ENCODE data around the gene CTAGE4.
"Not testable (repeated sequence)": the region's sequence is repeated elsewhere in the genome, so short reads cannot be mapped to it uniquely, and the experiment has no call there.

CTAGE4 gene

GRCh38 chr7:144217200-144217599, 33.9 kb downstream of the CTAGE4 start:
- not testable (repeated sequence) for DNase-seq

GRCh38 chr7:144218581-144218980, 35.3 kb downstream of the CTAGE4 start:
- not testable (repeated sequence) for DNase-seq

- not testable (repeated sequence) for DNase-seq
These were observed 35.9 kb downstream of the CTAGE4 start for GRCh38 chr7:144219149-144219548.

DNA sequence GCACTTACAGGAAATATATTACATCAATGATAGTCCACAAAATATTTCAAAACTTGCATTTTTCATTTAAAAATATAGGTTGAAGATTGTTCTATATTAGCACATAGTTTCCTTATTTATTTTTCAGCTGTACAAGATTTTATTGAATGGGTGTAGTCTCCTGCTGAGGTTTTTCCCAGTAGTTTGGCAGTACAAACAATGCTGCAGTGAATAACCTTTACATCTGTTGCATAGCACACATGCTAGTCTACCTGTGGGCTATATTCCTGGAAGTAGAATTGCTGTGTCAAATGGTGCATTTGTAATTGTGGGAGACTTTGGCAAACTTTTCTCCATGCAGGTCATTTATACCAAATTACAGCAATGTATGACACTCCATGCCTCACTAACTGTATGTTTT, 37.3 kb downstream of the CTAGE4 start:
- not testable (repeated sequence) for DNase-seq

GRCh38 chr7:144223675-144224074, 40.4 kb downstream of the CTAGE4 start:
- DNase-seq: not testable (repeated sequence)

GRCh38 chr7:144226866-144227265, 43.6 kb downstream of the CTAGE4 start:
- not testable (repeated sequence) for DNase-seq

DNA sequence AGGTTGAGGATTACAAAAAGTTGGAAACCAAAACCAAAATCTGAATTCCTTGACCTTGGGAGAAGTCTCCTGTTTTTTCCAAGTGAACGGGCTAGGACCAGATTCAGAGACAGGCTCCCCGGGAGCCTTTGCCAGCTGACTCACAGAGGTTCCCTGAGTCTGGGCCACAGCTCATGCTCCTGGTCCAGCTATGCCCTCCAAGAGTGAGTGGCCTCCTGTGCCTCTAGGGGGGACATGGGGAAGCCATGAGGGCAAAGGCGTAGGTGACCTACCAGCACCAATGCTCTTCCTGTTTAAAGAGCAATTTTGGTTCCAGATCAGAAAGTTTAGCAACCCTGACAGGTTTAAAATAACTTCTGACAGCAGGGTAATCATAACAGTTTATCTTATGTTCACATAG, 45.5 kb downstream of the CTAGE4 start:
- not testable (repeated sequence) for DNase-seq

DNA sequence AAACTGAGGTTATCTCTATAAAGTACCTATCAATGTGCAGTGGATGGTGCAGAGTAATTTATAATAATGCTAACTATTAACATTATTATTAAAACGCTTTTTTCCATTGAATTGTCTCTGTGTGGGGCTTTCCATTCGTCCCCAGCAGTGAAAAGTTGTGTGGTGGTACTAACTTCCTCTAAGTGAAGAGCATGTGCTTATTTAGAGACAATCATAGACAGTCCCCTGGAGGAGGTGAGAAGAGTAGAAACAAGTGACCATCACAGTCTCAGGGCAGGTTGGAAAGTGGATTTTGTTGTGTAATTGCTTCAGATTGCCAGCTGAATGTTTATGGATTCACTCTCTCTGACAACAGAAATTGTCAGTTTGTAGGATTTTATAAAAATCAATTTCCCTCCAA, 47.8 kb downstream of the CTAGE4 start:
- DNase-seq: not testable (repeated sequence)

DNA sequence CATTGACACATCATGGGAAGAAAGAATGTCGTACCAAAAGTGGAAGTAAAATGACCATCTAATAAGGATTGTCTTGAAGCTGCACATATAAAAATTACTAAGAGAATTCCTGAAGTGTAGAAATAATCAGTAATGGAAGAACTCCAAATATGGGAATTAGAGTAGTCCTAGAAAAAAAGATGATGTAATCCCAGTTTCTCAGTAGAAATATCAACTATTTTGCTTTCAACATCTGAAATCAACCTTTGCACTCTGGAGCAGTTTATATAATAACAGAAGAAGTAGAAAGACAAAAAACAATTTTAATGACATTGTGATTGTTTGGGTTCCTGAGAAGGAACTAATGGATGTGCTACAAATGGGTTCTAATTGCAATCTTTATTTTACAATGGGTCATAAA, 49.8 kb downstream of the CTAGE4 start:
- DNase-seq: not testable (repeated sequence)

Measured in MV-4-11 (cell line).